HG03378 (cell line): ENCODE data around the gene TNNT2.

Source experiments
- ATAC-seq: cut with Tn5 transposase; IDR thresholded peaks from one replicate; pipeline ENCODE4 v1.9.1; 2021; ENCODE audit warnings: mild to moderate bottlenecking, moderate library complexity; ENCODE audit not compliant: unreplicated experiment

The TNNT2 gene

GRCh38 chr1:201318504-201319340 is 58.8 kb downstream of the TNNT2 start:
- ATAC-seq, result no peak

GRCh38 chr1:201317551-201317950 is 59.9 kb downstream of the TNNT2 start:
- ATAC-seq, result no peak

GRCh38 chr1:201316556-201316955 is 60.9 kb downstream of the TNNT2 start:
- ATAC-seq, result no peak

- no peak for ATAC-seq
These were observed 64.4 kb downstream of the TNNT2 start for GRCh38 chr1:201313086-201313485.

GRCh38 chr1:201312298-201312697 is 65.2 kb downstream of the TNNT2 start:
- ATAC-seq, result no peak

- no peak for ATAC-seq
These were observed 66.0 kb downstream of the TNNT2 start for GRCh38 chr1:201311356-201312011.

GRCh38 chr1:201310986-201311355 is 66.5 kb downstream of the TNNT2 start:
- no peak for ATAC-seq

- ATAC-seq, result no peak
These were observed 67.1 kb downstream of the TNNT2 start for GRCh38 chr1:201310251-201310985.

GRCh38 chr1:201309416-201309815 is 68.1 kb downstream of the TNNT2 start:
- ATAC-seq, result no peak
